Adrenal gland (tissue), 12 donors: ENCODE measurements around the gene RGS7. TPM values are rescaled to one million over a fixed set of nuclear protein-coding genes. Genes with fewer than 3 reads are reported as not detected.

Source experiments
- DNase-seq, 7 donors: peaks; one replicate each; pipeline ENCODE4 v3.0.0-alpha.2; 2019 to 2020
- H3K27ac ChIP-seq, 5 donors: fragments of 200-600 bp; sonication (generic) in 4 of 5; 1 replicate in 3 of 5; 2 replicates in 2 of 5; pipeline versions ENCODE4 v1.5.1 to v1.8.0; 2016 to 2020; ENCODE audit warnings: mild to moderate bottlenecking in 1 of 5
- H3K27me3 ChIP-seq: fragments of 200-600 bp; 2 replicates; pipeline ENCODE4 v1.8.0; 2021
- H3K36me3 ChIP-seq, 2 donors: fragments of 200-600 bp; replicated peaks in 1 of 2; 1 replicate in 1 of 2; 2 replicates in 1 of 2; pipeline versions ENCODE4 v1.5.1 to v1.8.0; 2018 to 2022
- H3K4me1 ChIP-seq, 2 donors: fragments of 200-600 bp; replicated peaks in 1 of 2; 1 replicate in 1 of 2; 2 replicates in 1 of 2; pipeline versions ENCODE4 v1.5.1 to v1.8.0; 2018 to 2021
- H3K4me3 ChIP-seq, 4 donors: fragments of 200-600 bp; sonication (generic) in 3 of 4; one replicate each; pipeline ENCODE4 v1.5.1; 2016 to 2018
- H3K9me3 ChIP-seq, 3 donors: fragments of 200-600 bp; sonication (generic) in 1 of 3; replicated peaks in 1 of 3; 1 replicate in 2 of 3; 2 replicates in 1 of 3; pipeline versions ENCODE4 v1.5.1 to v1.8.0; 2016 to 2021
- POLR2A ChIP-seq, 2 donors: fragments of 450-650 bp; IDR thresholded peaks; one replicate each; pipeline ENCODE4 v1.6.1; 2017; ENCODE audit warnings: antibody characterized with exemption in 2 of 2, mild to moderate bottlenecking in 2 of 2, moderate library complexity in 1 of 2
- WGBS, 4 donors: extraction: QIAGEN DNeasy Blood & Tissue Kit in 2 of 4; methylation state at CpG; one replicate each; pipeline versions ENCODE4 v1.1.5 to v1.1.7; 2013 to 2017; 5-methylcytosine and 5-hydroxymethylcytosine counted together
- intact Hi-C, 2 donors: fragments of 100-400 bp; cut with DNase I; formaldehyde crosslinking; loops; one replicate each; pipeline versions ENCODE4 v1.14.1 to v1.15.0; 2022 to 2023
- polyA plus RNA-seq, 3 donors: library from polyadenylated mRNA; stranded (reverse); fragments of 200-250 nt in 2 of 3; fragments of 350-450 nt in 1 of 3; fragmentation: Illumina TruSeq in 1 of 3; extraction: RNeasy Lipid Tissue Mini Kit (QIAGEN cat#74804) in 1 of 3; gene quantifications; one replicate each; pipeline ENCODE4 v1.2.3, GENCODE V29; 2013 to 2014
- total RNA-seq, 9 donors: library from RNA; depleted of rRNA in 4 of 9; stranded (reverse); fragments of >200 nt in 4 of 9; fragments of 120-200 nt in 1 of 9; fragmentation: NEBNext Ultra II Directional in 1 of 9; extraction: Animal tissue kit (Norgen Biotek cat#: 25700) in 1 of 9; gene quantifications; one replicate each; pipeline versions ENCODE4 v1.1.0 to v1.2.4, GENCODE V29; 2013 to 2023
- TF ChIP-seq, protein P1 (sequence below), 6 experiments: fragments of 450-650 bp in 4 of 6; fragments of 200-600 bp in 2 of 6; sonication (generic) in 1 of 6; IDR thresholded peaks; 1 replicate in 5 of 6; 2 replicates in 1 of 6; pipeline versions ENCODE4 v1.5.1 to v1.8.0; 2016 to 2021; ENCODE audit warnings: antibody characterized with exemption in 6 of 6, mild to moderate bottlenecking in 2 of 6, moderate library complexity in 1 of 6
- donor health status: healthy with polysubstance abuse.
- donor health status: Bipolar disorder and iron deficiency.
- donor health status: DM: yes; HTN: yes; CAD: no.
- donor health status: DM: no; HTN: no; CAD: no.
- donor health status: DM: no; HTN: no; CAD: no.
- donor health status: DM: yes; HTN: yes; CAD: no.

RGS7 gene
- total and polyA plus RNA-seq, 12 donors: 1.1 to 6.1 (median 3.0) TPM

DNA sequence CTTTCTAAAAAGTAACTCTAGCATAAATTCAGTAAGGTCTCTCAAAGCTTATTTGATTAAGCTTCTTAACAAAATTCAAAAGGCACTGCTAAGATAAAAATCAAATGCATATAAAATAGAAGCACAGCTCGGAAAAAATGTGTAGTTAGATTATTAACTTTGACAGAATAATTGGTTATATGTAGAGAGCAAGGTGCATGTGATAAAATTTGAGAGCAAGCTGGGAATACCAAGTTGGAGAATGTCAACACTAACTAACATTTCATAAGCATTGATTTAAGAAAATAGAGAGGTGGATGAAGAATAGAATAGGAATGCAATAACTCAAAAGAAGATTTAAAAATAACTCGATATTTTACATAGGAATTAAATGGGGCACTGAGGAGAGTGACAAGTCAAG, 540.5 kb downstream of the RGS7 start:
- no peak for DNase-seq
- H3K9me3 ChIP-seq: no peaks in the 10 kb centered on the region
- 72 to 84% (median 79%) methylated on average over 2 of the region's 2 CpGs for WGBS, 4 donors
- TF ChIP-seq POLR2A (IDR thresholded peaks at IDR 0.05): no peak
- TF ChIP-seq, protein P1, sequence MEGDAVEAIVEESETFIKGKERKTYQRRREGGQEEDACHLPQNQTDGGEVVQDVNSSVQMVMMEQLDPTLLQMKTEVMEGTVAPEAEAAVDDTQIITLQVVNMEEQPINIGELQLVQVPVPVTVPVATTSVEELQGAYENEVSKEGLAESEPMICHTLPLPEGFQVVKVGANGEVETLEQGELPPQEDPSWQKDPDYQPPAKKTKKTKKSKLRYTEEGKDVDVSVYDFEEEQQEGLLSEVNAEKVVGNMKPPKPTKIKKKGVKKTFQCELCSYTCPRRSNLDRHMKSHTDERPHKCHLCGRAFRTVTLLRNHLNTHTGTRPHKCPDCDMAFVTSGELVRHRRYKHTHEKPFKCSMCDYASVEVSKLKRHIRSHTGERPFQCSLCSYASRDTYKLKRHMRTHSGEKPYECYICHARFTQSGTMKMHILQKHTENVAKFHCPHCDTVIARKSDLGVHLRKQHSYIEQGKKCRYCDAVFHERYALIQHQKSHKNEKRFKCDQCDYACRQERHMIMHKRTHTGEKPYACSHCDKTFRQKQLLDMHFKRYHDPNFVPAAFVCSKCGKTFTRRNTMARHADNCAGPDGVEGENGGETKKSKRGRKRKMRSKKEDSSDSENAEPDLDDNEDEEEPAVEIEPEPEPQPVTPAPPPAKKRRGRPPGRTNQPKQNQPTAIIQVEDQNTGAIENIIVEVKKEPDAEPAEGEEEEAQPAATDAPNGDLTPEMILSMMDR (IDR thresholded peaks at IDR 0.05): no peak
- no peaks in the 10 kb centered on the region for H3K27me3 ChIP-seq
- no peak overlapping the region for H3K27ac ChIP-seq
- no peak overlapping the region for H3K4me3 ChIP-seq
- no peaks in the 10 kb centered on the region for H3K36me3 ChIP-seq
- intact Hi-C loops: no loop called here
- H3K4me1 ChIP-seq: no peaks in the 10 kb centered on the region

DNA sequence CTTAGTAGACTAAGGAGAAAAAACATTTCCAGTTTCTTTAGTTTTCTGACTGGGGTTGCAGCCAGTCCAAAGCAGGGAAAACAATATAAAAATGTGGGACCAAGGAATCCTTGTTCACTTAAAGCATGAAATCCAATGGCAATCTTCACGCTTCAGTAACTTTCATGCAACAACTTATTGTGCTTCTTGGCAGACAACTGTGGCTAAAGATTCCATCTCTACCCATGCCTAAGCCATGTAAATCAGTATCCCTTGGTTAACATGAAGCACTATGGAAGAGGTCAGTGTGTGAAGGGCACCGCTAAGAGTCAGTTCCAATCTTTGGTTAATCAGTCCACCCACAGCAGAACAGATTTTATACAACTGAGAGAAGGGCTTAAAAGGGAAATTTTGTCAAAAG, 543.3 kb downstream of the RGS7 start:
- no peaks in the 10 kb centered on the region for H3K27me3 ChIP-seq
- no peak overlapping the region for H3K27ac ChIP-seq
- intact Hi-C loops: no loop called here
- no peaks in the 10 kb centered on the region for H3K4me1 ChIP-seq
- no peaks in the 10 kb centered on the region for H3K36me3 ChIP-seq
- TF ChIP-seq POLR2A (IDR thresholded peaks at IDR 0.05): no peak
- TF ChIP-seq, protein P1 (IDR thresholded peaks at IDR 0.05): no peak
- 88 to 94% (median 93%) methylated on average over 2 of the region's 2 CpGs for WGBS, 4 donors
- H3K4me3 ChIP-seq: no peak overlapping the region
- no peak for DNase-seq
- H3K9me3 ChIP-seq: no peaks in the 10 kb centered on the region

DNA sequence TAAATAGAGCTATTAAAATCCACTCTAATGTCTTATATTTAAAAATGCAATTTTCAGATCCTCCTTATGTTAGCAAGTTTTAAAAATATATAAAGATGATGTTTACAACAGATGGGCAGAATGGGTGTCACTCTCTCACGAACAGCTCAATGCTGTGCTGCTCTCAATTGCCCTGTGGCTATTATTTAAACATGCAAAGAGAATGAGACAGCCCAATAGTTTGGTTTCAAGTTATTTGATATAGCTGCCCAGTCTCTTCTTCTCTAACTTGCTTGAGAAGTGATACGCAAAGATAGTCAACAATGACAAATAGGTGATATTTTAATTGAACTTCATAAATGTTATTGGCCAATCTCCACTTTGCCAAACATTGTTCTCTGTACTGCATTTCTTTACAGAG, 545.7 kb downstream of the RGS7 start:
- no peaks in the 10 kb centered on the region for H3K9me3 ChIP-seq
- no peaks in the 10 kb centered on the region for H3K27me3 ChIP-seq
- TF ChIP-seq, protein P1 (IDR thresholded peaks at IDR 0.05): no peak
- TF ChIP-seq POLR2A (IDR thresholded peaks at IDR 0.05): no peak
- no peaks in the 10 kb centered on the region for H3K4me1 ChIP-seq
- intact Hi-C loops: no loop called here
- no peak overlapping the region for H3K4me3 ChIP-seq
- H3K27ac ChIP-seq: no peak overlapping the region
- WGBS, 4 donors: 85 to 94% (median 89%) methylated on average over 2 of the region's 2 CpGs
- no peak for DNase-seq
- H3K36me3 ChIP-seq: no peaks in the 10 kb centered on the region

DNA sequence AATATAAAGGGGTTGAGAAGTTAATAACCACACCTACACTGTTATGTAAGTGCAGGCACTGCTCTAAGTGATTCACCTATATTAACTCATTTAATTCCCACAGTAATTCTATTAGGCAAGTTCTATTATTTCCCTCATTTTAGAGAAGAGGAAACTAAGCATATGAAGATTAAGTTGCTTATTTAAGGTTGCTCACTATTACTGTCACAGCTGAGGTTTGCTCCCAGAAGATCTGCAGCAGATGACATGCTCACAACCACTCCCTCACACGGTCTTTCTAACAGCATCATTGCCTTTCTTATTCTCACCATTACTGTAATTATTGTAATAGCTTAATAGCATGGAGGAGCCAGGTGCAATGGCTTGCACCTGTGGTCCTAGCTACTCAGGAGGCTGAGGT, 548.6 kb downstream of the RGS7 start:
- Histone ChIP-seq H3K27me3 (no peaks in the 10 kb centered on the region), H3K9me3 (no peaks in the 10 kb centered on the region), H3K27ac (no peak overlapping the region), H3K36me3 (no peaks in the 10 kb centered on the region), H3K4me3 (no peak overlapping the region), H3K4me1 (no peaks in the 10 kb centered on the region)
- no peak for TF ChIP-seq POLR2A (IDR thresholded peaks at IDR 0.05)
- TF ChIP-seq, protein P1 (IDR thresholded peaks at IDR 0.05): no peak
- 75 to 81% (median 79%) methylated on average over 1 of the region's 1 CpG for WGBS, 4 donors
- DNase-seq: no peak
- intact Hi-C loops: no loop called here
